GM12801 (cell line): ENCODE measurements around the gene ANTKMT.

ENCODE experiments used
- TF ChIP-seq, protein P1 (sequence below): IDR thresholded peaks from one replicate; pipeline ENCODE4 v1.5.1; 2011; ENCODE audit warnings: control low read depth; ENCODE audit not compliant: insufficient read length; ENCODE audit errors: extremely low read depth

ANTKMT gene

DNA sequence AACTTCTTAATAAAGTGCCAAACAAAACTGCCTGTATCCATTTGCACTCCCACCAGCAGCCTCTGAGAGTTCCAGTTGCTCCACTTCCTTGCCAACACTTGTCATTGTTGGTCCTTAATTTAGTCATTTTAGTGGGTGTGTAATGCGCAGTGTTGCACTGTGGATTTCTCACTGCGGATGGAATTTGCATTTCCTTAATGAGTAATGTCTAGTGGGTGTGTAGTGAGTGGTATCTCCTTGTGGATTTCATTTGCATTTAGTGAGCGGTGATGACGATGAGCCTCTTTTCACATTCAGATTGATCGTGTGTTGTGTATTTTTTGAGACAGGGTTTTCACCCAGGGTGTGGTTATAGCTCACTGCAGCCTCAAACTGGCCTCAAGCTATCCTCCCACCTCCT is 35.5 kb downstream of the ANTKMT start:
- TF ChIP-seq, protein P1, sequence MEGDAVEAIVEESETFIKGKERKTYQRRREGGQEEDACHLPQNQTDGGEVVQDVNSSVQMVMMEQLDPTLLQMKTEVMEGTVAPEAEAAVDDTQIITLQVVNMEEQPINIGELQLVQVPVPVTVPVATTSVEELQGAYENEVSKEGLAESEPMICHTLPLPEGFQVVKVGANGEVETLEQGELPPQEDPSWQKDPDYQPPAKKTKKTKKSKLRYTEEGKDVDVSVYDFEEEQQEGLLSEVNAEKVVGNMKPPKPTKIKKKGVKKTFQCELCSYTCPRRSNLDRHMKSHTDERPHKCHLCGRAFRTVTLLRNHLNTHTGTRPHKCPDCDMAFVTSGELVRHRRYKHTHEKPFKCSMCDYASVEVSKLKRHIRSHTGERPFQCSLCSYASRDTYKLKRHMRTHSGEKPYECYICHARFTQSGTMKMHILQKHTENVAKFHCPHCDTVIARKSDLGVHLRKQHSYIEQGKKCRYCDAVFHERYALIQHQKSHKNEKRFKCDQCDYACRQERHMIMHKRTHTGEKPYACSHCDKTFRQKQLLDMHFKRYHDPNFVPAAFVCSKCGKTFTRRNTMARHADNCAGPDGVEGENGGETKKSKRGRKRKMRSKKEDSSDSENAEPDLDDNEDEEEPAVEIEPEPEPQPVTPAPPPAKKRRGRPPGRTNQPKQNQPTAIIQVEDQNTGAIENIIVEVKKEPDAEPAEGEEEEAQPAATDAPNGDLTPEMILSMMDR, result no peak

DNA sequence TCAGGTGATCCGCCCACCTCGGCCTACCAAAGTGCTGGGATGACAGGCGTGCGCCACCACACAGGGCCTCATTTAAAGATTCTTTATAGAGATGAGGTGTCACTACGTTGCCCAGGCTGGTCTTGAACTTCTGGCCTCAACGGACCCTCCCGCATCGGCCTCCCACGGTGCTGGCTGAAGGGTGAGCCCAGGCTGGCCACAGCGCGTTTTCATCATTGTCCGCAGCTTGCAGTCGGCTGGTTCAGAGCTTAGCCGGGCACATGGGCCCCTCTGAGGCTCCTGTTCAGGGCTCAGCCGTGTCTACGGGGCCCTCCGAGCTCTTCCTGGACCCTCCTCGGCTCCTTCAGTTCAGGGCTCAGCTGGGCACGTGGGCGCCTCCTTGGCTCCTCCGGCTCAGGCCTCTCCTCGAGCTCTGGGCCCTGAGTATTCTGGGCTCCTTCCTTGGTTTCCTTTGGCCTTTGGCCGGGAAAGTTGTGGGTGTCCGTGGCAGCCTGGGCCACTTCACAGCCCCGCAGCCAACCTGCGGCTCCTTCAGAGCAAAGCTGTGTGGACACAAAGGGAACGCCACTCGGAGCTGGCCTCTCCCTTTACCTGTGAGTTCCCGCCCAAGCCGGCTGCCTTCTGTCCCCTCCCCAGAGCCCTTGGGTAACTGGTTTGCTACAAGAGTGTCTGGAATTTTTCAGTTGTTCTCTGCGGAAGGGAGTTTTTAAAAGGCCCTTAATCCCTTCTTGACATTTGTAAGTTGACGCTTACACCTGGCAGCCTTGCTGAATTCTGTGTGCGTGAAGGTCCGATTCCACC is 38.4 kb downstream of the ANTKMT start:
- TF ChIP-seq, protein P1, result no peak

DNA sequence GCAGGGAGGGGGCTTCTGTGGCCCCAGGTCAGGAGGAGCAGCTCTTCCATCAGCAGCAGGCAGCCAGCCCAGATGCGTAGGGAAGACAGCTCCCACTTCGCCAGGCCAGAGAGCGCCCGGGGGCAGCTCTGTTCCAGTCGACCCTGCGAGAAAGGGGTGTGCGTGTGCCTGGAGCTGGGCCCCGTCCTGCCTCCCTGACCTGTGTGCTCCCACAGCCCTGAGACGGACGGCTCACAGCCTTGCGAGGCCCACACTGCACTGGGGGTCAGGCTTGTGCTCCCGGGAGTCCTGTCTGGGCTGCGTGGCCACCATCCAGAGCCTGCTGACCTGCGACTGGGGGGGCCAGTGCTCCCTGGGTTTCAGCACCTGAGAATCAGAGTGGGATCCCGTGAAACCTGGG is 39.1 kb downstream of the ANTKMT start:
- TF ChIP-seq, protein P1, result no peak

DNA sequence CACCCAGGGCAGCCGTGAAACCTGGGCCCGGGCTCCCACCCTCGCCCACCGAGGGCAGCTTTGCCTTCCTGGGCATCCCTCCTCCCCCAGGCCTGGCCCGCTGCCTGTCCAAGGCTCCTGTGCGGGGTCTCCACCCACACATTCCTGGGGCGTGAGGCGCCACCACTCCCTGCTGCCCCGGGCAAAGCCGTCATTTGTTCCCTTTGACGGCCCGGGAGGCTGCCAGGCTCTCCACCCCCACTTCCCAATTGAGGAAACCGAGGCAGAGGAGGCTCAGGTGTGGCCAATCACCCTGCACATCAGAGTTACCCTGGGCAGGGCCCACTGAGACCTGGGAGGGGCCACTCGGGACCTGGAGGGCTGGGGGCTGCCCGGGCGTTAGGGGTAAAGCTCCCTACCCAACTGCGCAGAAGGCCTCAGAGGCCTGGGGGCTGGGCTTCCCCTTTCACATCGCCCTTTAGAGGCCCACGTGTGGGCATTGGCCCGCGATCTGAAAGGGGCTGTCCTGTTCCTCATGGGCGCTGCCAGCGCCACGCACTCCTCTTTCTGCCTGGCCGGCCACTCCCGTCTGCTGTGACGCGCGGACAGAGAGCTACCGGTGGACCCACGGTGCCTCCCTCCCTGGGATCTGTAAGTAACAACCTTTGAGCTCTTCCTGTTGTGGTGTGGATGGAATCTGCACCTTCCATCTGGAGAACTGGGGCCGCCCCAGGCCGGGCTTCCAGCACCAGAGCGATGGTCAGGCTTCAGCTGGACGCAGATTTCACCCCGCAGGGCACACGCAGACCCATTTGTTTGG is 39.8 kb downstream of the ANTKMT start, which contains the start of gene MSLN:
MSLN (plus strand) TSS at position 190 of the 799 bp plus-strand sequence. CDS start 1,947 bp downstream, outside the sequence.
- TF ChIP-seq, protein P1, result no peak

DNA sequence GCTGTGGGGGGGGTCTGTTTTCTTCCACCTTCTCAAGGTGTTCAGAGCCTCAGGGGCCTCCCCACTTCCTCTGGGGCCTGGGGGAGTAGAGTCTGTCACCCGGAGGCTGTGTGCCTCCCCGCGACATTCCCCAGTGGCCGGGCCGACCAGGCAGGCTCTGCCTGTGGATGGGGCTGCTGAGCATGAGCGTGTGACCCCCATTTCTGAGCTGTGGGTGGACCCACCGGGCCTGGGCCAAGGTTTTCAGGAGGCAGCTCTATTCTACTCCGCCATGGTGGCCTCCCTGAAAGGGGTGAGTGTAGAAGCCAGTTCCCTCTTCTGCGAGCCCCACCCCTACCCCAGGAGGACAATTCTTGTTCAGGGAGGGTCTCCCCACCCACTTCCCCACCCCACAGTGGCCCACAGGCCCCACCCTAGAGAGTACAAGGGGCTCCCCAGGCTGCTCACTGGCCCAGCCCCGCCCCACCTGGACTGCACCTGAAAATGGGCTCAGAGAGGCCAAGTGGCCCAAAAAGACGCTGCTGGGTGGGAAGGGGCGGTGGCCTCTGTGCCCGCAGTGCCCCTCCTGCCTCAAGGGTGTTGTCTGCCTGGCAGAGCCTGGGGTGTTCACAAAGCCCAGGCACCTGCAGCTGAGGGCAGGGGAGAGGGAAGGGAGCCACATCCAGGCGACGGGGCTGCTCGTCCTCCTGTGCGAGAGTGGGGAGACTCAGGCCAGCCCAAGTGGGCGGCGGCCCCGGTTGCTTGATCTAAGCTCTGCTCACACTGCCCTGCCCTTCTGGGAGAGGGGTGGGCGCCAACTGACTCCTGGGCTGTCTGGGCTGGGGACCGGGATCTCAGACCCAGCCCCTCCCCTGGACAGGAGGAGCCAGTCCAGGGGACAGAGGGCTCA is 40.9 kb downstream of the ANTKMT start:
- TF ChIP-seq, protein P1, result no peak

DNA sequence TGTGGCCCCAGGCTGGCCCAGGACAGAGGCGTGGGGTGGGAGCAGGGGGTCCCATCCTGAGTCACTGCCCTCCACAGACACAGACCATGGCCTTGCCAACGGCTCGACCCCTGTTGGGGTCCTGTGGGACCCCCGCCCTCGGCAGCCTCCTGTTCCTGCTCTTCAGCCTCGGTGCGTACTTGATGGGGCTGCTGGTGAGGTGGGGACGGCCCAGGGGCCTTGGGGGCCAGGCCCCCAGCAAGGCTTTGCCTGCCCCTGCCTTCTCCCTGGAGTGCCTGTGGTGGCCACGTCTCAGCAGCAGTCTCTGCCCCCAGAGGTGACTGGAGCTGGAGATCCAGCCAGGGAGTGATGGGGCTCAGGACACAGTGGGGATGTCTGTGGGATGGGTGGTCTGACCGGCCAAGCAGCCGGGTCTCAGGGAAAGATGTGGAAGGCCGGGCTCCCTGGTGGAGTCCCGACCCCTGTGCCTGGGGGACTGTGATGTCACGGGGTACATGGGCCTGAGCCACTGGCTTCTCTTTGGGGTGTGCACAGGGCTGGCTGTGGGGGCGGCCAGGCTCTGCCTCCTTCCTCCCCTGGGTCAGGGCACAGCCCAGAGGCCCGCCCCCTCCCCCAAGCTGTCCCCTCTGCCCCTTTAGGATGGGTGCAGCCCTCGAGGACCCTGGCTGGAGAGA is 41.8 kb downstream of the ANTKMT start:
- TF ChIP-seq, protein P1, result no peak
